ENCODE measurements around the gene COL28A1. TPM values are rescaled to one million over a fixed set of nuclear protein-coding genes. Genes with fewer than 3 reads are reported as not detected.

COL28A1 gene
- total RNA-seq, 2 donors from 2014 or later = 1.8 to 6.2 TPM

- 86% methylated on average over 2 of the region's 2 CpGs for WGBS
These were observed 83.0 kb downstream of the COL28A1 start for GRCh38 chr7:7452652-7453051.

DNA sequence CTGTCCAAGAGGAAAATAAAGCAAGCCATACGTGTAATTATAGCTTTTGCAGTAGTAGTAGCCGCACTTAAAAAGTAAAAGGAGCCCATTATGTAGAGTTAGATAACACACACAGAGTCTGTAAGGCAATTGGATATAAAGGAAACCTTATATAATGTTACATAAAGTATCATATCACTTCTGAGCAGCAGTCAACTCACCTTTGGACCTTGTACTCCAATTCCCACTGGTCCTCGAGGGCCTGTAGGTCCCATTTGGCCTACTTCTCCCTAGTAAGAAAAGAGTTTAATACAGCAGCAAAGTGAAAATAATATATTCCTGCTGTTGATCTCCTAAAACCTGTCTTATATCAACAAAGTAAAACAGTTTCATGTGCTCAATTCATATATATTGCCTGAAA lies 83.6 kb downstream of the COL28A1 start:
- Histone ChIP-seq H3K27me3 (replicated peaks; ENCODE audit: insufficient read depth) (no peaks in the 10 kb centered on the region), H3K27ac (no peak overlapping the region), H3K4me1 (replicated peaks) (no peaks in the 10 kb centered on the region), H3K4me3 (no peak overlapping the region), H3K36me3 (no peaks in the 10 kb centered on the region), H3K9me3 (no peaks in the 10 kb centered on the region)
- 90% methylated on average over 3 of the region's 3 CpGs for WGBS
- intact Hi-C loops (cut with DNase I) = no loop called here
- TF ChIP-seq, protein P1, sequence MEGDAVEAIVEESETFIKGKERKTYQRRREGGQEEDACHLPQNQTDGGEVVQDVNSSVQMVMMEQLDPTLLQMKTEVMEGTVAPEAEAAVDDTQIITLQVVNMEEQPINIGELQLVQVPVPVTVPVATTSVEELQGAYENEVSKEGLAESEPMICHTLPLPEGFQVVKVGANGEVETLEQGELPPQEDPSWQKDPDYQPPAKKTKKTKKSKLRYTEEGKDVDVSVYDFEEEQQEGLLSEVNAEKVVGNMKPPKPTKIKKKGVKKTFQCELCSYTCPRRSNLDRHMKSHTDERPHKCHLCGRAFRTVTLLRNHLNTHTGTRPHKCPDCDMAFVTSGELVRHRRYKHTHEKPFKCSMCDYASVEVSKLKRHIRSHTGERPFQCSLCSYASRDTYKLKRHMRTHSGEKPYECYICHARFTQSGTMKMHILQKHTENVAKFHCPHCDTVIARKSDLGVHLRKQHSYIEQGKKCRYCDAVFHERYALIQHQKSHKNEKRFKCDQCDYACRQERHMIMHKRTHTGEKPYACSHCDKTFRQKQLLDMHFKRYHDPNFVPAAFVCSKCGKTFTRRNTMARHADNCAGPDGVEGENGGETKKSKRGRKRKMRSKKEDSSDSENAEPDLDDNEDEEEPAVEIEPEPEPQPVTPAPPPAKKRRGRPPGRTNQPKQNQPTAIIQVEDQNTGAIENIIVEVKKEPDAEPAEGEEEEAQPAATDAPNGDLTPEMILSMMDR (IDR thresholded peaks at IDR 0.05) = no peak
- no peak for TF ChIP-seq POLR2AphosphoS5 (IDR thresholded peaks at IDR 0.05)
- no peak for TF ChIP-seq POLR2A (IDR thresholded peaks at IDR 0.05)
- no peak for DNase-seq (ENCODE audit: low spot score)

More at GRCh38 chr7:7452652-7453051, 83.0 kb downstream of the COL28A1 start:
- no peaks in the 10 kb centered on the region for H3K9me3 ChIP-seq
- no peak overlapping the region for H3K4me3 ChIP-seq
- no peak for DNase-seq (ENCODE audit: low spot score)
- H3K4me1 ChIP-seq (replicated peaks) = no peaks in the 10 kb centered on the region
- H3K36me3 ChIP-seq = no peaks in the 10 kb centered on the region
- no peak overlapping the region for H3K27ac ChIP-seq
- intact Hi-C loops (cut with DNase I) = no loop called here
- H3K27me3 ChIP-seq (replicated peaks; ENCODE audit: insufficient read depth) = no peaks in the 10 kb centered on the region
- TF ChIP-seq, protein P1 (IDR thresholded peaks at IDR 0.05) = no peak
- no peak for TF ChIP-seq POLR2A (IDR thresholded peaks at IDR 0.05)
- TF ChIP-seq POLR2AphosphoS5 (IDR thresholded peaks at IDR 0.05) = no peak

DNA sequence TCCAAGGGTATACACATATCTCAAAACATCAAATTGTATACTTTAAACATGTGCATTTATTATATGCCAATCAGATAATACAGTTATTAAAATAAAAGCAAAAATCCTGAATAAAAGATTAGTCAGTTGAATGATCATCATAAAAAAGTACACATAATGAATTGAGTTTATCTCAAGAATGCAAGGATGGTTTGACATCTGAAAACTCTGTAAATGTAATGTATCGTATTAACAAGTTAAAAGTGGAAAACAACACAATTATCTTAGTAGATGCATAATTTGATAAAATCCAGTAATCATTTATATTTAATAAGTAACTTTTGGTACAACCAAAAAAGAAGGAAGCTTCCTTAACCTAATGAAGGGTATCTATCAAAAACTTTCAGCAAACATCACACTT lies 86.6 kb downstream of the COL28A1 start:
- Histone ChIP-seq H3K9me3 (no peaks in the 10 kb centered on the region), H3K4me1 (replicated peaks) (no peaks in the 10 kb centered on the region), H3K27ac (no peak overlapping the region), H3K36me3 (no peaks in the 10 kb centered on the region), H3K27me3 (replicated peaks; ENCODE audit: insufficient read depth) (no peaks in the 10 kb centered on the region), H3K4me3 (no peak overlapping the region)
- no peak for DNase-seq (ENCODE audit: low spot score)
- WGBS = 98% methylated on average over 1 of the region's 1 CpG
- TF ChIP-seq POLR2AphosphoS5 (IDR thresholded peaks at IDR 0.05) (no peak), POLR2A (IDR thresholded peaks at IDR 0.05) (no peak)
- TF ChIP-seq, protein P1 (IDR thresholded peaks at IDR 0.05) = no peak
- intact Hi-C loops (cut with DNase I) = no loop called here

GRCh38 chr7:7446616-7447015 lies 89.1 kb downstream of the COL28A1 start:
- H3K9me3 ChIP-seq = no peaks in the 10 kb centered on the region
- H3K4me1 ChIP-seq (replicated peaks) = no peaks in the 10 kb centered on the region
- H3K27me3 ChIP-seq (replicated peaks; ENCODE audit: insufficient read depth) = no peaks in the 10 kb centered on the region
- no peaks in the 10 kb centered on the region for H3K36me3 ChIP-seq
- intact Hi-C loops (cut with DNase I) = no loop called here
- no peak overlapping the region for H3K27ac ChIP-seq
- no peak overlapping the region for H3K4me3 ChIP-seq
- DNase-seq (ENCODE audit: low spot score) = no peak
- TF ChIP-seq, protein P1 (IDR thresholded peaks at IDR 0.05) = no peak
- TF ChIP-seq POLR2A (IDR thresholded peaks at IDR 0.05) = no peak
- TF ChIP-seq POLR2AphosphoS5 (IDR thresholded peaks at IDR 0.05) = no peak

DNA sequence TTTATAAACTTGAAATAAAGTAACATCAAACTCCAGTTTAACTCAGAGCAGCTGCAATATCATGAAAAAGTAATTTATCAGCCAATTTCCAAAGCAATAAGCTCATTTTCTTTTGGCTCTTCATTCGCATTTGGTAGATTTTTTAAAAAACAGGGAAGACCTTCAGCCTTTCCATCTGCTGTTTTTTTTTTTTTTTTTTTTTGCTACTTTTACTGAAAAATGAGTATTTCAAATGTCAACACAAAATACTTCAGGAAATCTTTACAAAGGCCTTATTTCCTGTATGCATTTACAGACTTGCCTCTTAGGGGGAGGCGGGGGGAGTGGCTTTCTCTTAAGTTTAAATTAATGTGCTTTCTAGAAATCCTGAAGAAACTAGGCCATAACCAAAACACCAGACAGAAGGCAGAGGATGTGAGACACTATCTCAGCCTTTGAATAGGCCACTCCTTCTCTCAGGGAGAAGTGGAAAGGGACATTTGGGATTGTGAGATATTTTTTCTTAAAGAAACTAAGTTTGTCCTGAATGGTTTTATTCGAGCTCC lies 91.8 kb downstream of the COL28A1 start:
- DNase-seq (ENCODE audit: low spot score) = no peak
- Histone ChIP-seq H3K36me3 (no peaks in the 10 kb centered on the region), H3K27me3 (replicated peaks; ENCODE audit: insufficient read depth) (no peaks in the 10 kb centered on the region), H3K4me1 (replicated peaks) (no peaks in the 10 kb centered on the region), H3K4me3 (no peak overlapping the region), H3K9me3 (no peaks in the 10 kb centered on the region), H3K27ac (no peak overlapping the region)
- intact Hi-C loops (cut with DNase I) = no loop called here
- WGBS = 78% methylated on average over 3 of the region's 3 CpGs
- TF ChIP-seq POLR2A (IDR thresholded peaks at IDR 0.05) (no peak), POLR2AphosphoS5 (IDR thresholded peaks at IDR 0.05) (no peak)
- TF ChIP-seq, protein P1 (IDR thresholded peaks at IDR 0.05) = no peak

Data from prostate gland (tissue), 2 donors.